CD4-positive, alpha-beta T cell (primary cell): ENCODE measurements around the gene IMPDH2. TPM values are rescaled to one million over a fixed set of nuclear protein-coding genes. Genes with fewer than 3 reads are reported as not detected.
A peak's percentile ranks its signal among the peaks of the same experiment; 100 is the strongest.

Source experiments
- ATAC-seq: fragments of 200-7000 bp; cut with Tn5 transposase; one replicate; pipeline ENCODE4 v1.10.0; 2022; ENCODE audit warnings: mild to moderate bottlenecking; ENCODE audit not compliant: poor library complexity
- CTCF ChIA-PET: fragments of 350-600 bp; sonication (Branson Sonifier 250); formaldehyde crosslinking; loops from one replicate; lab custom pipeline; 2021; ENCODE audit warnings: antibody characterized with exemption, inconsistent platforms; lab: Charles Lee
- POLR2A ChIA-PET: fragments of 350-600 bp; sonication (Branson Sonifier 250); formaldehyde crosslinking; loops from one replicate; lab custom pipeline; 2021; ENCODE audit warnings: antibody characterized with exemption, inconsistent platforms; lab: Charles Lee
- DNase-seq, 14 experiments: peaks; one replicate each; pipeline ENCODE4 v3.0.0-alpha.2; 2013 to 2020; ENCODE audit warnings: mixed read lengths in 2 of 14
- H3K27ac ChIP-seq, 2 donors: one replicate each; pipeline versions ENCODE4 v1.5.1 to v1.7.0; 2013; ENCODE audit warnings: low read length in 2 of 2, low read depth in 1 of 2, mild to moderate bottlenecking in 1 of 2
- H3K27me3 ChIP-seq, 2 experiments: 1 replicate in 1 of 2; 2 replicates in 1 of 2; pipeline versions ENCODE4 v1.6.1 to v1.7.0; 2013; ENCODE audit warnings: low read length in 2 of 2, control low read depth in 1 of 2, mild to moderate bottlenecking in 1 of 2, moderate library complexity in 1 of 2; ENCODE audit not compliant: insufficient read depth in 2 of 2, control insufficient read depth in 1 of 2
- H3K36me3 ChIP-seq: one replicate; pipeline ENCODE4 v1.6.1; 2013; ENCODE audit warnings: low read length, control low read depth; ENCODE audit not compliant: insufficient read depth
- H3K4me1 ChIP-seq: one replicate; pipeline ENCODE4 v1.6.1; 2013; ENCODE audit warnings: low read length, control low read depth; ENCODE audit not compliant: insufficient read depth
- H3K4me3 ChIP-seq: one replicate; pipeline ENCODE4 v1.5.1; 2013; ENCODE audit warnings: mild to moderate bottlenecking, low read length, moderate library complexity
- H3K9me3 ChIP-seq, 2 experiments: 1 replicate in 1 of 2; 2 replicates in 1 of 2; pipeline versions ENCODE4 v1.6.1 to v1.7.0; 2013; ENCODE audit warnings: low read length in 2 of 2, mild to moderate bottlenecking in 2 of 2, control low read depth in 1 of 2, moderate library complexity in 1 of 2; ENCODE audit not compliant: control insufficient read depth in 1 of 2, insufficient read depth in 1 of 2
- H3K27ac Mint-ChIP-seq: one replicate; pipeline ENCODE4 v1.8.0; 2020; ENCODE audit warnings: mixed read lengths
- H3K27me3 Mint-ChIP-seq: one replicate; pipeline ENCODE4 v1.8.0; 2021; ENCODE audit warnings: mixed read lengths
- H3K36me3 Mint-ChIP-seq: one replicate; pipeline ENCODE4 v1.8.0; 2021; ENCODE audit warnings: low read depth, mixed read lengths
- H3K4me1 Mint-ChIP-seq: one replicate; pipeline ENCODE4 v1.8.0; 2021; ENCODE audit warnings: low read depth, mixed read lengths
- H3K4me3 Mint-ChIP-seq: one replicate; pipeline ENCODE4 v1.8.0; 2020; ENCODE audit warnings: mild to moderate bottlenecking, mixed read lengths
- H3K9me3 Mint-ChIP-seq: one replicate; pipeline ENCODE4 v1.8.0; 2020; ENCODE audit warnings: mixed read lengths
- CTCF ChIP-seq: fragments of 200-600 bp; IDR thresholded peaks from one replicate; pipeline ENCODE4 v1.8.0; 2022; ENCODE audit warnings: antibody characterized with exemption, mild to moderate bottlenecking
- intact Hi-C, 2 experiments: fragments of 100-400 bp; cut with DNase I in 1 of 2; cut with micrococcal nuclease in 1 of 2; formaldehyde crosslinking; loops; one replicate each; pipeline versions ENCODE4 v1.15.1 to v1.9.0; 2023 to 2025; cut with DNase I, micrococcal nuclease
- polyA plus RNA-seq, 2 donors: library from polyadenylated mRNA; unstranded; fragments of 120-200 nt; gene quantifications; one replicate each; pipeline ENCODE4 v1.2.1, GENCODE V29; 2013
- total RNA-seq, 174 experiments: library from RNA in 2 of 174; stranded (reverse) in 2 of 174; gene quantifications; one replicate each; pipeline ENCODE4 v1.2.3 and lab custom pipeline; 2021 to 2026

The IMPDH2 gene
- 100 to 1,000 TPM; 133 to 135 TPM for total RNA-seq
- polyA plus RNA-seq (2013, experiment 1 of 2): 104 TPM
- 118 TPM for polyA plus RNA-seq (2013, experiment 2 of 2)
- 2.3 to 26.2 (median 7.0) reads per million in 172 experiments for total RNA-seq (lab: John Stamatoyannopoulos, UW)

GRCh38 chr3:49028673-49029562 lies at the start of gene IMPDH2:
IMPDH2 (minus strand) TSS chr3:49029398; CDS start chr3:49029350, 48 bp downstream.
- CTCF ChIA-PET: interaction anchor here (0.6 to 2.2 kb wide), 9 partner anchors 9 to 129 kb away, joined by 3 to 29 read pairs (median 4); partner anchors contain the start of genes P4HTM, QRICH1 and WDR6
- no peak for TF ChIP-seq CTCF
- Histone ChIP-seq H3K36me3 (peaks cover 69% of the 10 kb centered on the region), H3K27me3 (no peaks in the 10 kb centered on the region), H3K9me3 (no peaks in the 10 kb centered on the region), H3K4me1 (peaks cover 36% of the 10 kb centered on the region), H3K4me3 (peak within 1 kb of the TSS; percentile 82), H3K27ac (peak within 1 kb of the TSS; percentile 87 to 94)
- DNase-seq (peak; percentile 86 to 98 (median 92)), ATAC-seq (peak; percentile 96)
- Mint-ChIP-seq H3K4me1 (peaks cover 31% of the 10 kb centered on the region), H3K4me3 (peak within 1 kb of the TSS; percentile 88), H3K9me3 (no peaks in the 10 kb centered on the region), H3K27me3 (no peaks in the 10 kb centered on the region), H3K27ac (peak within 1 kb of the TSS; percentile 93), H3K36me3 (peaks cover 83% of the 10 kb centered on the region)
- POLR2A ChIA-PET: interaction anchor here (0.6 to 2.3 kb wide), 27 partner anchors 8 to 901 kb away, joined by 3 to 60 read pairs (median 3); partner anchors contain the start of genes ARIH2, DALRD3, IP6K2 and MON1A
- intact Hi-C loops: loop anchor here (1.0 to 10.0 kb wide), 6 partner anchors 8 to 906 kb away; partner anchors contain the start of genes APEH (in 1 of the 2), IP6K2 (in 1 of the 2) and WDR6 (in 1 of the 2)

- DNase-seq (no peak), ATAC-seq (no peak)
- no peak overlapping the region for H3K27ac Mint-ChIP-seq
- ChIA-PET POLR2A (no interaction called here), CTCF (no interaction called here)
- H3K4me3 Mint-ChIP-seq: no peak overlapping the region
- Histone ChIP-seq H3K27me3 (no peaks in the 10 kb centered on the region), H3K4me1 (peaks cover 5% of the 10 kb centered on the region), H3K9me3 (no peaks in the 10 kb centered on the region), H3K4me3 (no peak overlapping the region), H3K27ac (no peak overlapping the region), H3K36me3 (peaks cover 70% of the 10 kb centered on the region)
- no peaks in the 10 kb centered on the region for H3K27me3 Mint-ChIP-seq
- H3K9me3 Mint-ChIP-seq: no peaks in the 10 kb centered on the region
- TF ChIP-seq CTCF: no peak
- intact Hi-C loops: no loop called here
- peaks cover 66% of the 10 kb centered on the region for H3K36me3 Mint-ChIP-seq
- peaks cover 23% of the 10 kb centered on the region for H3K4me1 Mint-ChIP-seq
These were observed 47.4 kb upstream of the IMPDH2 start for GRCh38 chr3:49076646-49077045.

- no peaks in the 10 kb centered on the region for H3K27me3 ChIP-seq
- Mint-ChIP-seq H3K4me1 (peaks cover 23% of the 10 kb centered on the region), H3K27ac (no peak overlapping the region), H3K36me3 (peaks cover 71% of the 10 kb centered on the region), H3K27me3 (no peaks in the 10 kb centered on the region), H3K4me3 (no peak overlapping the region), H3K9me3 (no peaks in the 10 kb centered on the region)
- TF ChIP-seq CTCF: no peak
- peaks cover 3% of the 10 kb centered on the region for H3K4me1 ChIP-seq
- H3K27ac ChIP-seq: no peak overlapping the region
- H3K9me3 ChIP-seq: no peaks in the 10 kb centered on the region
- H3K4me3 ChIP-seq: no peak overlapping the region
- POLR2A ChIA-PET: no interaction called here
- intact Hi-C loops: no loop called here
- CTCF ChIA-PET: no interaction called here
- no peak for ATAC-seq
- no peak for DNase-seq
- H3K36me3 ChIP-seq: peaks cover 75% of the 10 kb centered on the region
These were observed 46.9 kb upstream of the IMPDH2 start for GRCh38 chr3:49076116-49076515.
